GM18951 (cell line): ENCODE data around the gene OSBPL5.

Experiments used
- POLR2A ChIP-seq: IDR thresholded peaks from 4 replicates; pipeline ENCODE4 v1.6.1; 2011; ENCODE audit warnings: mild to moderate bottlenecking; ENCODE audit not compliant: insufficient read length, insufficient read depth; ENCODE audit errors: extremely low read depth
- in situ Hi-C: fragments of 300-500 bp; cut with MboI; formaldehyde crosslinking; loops from one replicate; pipeline ENCODE4 v1.12.0; 2022; ENCODE audit warnings: low sequenced_read_pairs, mixed read lengths, inconsistent platforms; ENCODE audit not compliant: unreplicated experiment

The OSBPL5 gene

DNA sequence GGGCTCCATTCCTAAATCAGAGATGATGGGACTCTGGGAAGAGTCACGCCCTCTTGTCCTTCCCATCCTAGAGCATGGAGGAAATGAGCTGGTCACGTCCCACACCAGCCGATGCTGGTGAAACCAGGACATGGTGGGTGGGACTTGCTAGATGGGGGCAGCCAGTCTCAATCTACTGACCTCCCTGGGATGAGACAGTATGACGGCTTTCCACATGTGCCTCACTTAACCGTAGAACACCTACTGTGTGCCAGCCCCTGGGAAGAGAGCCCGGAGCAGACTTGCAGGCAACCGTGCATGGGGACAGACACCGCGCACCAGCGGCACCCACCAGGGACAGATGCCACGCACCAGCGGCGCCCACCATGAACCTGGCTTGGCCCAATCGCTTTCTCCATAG lies 3.8 kb downstream of the OSBPL5 start:
- in situ Hi-C loops: no loop called here

DNA sequence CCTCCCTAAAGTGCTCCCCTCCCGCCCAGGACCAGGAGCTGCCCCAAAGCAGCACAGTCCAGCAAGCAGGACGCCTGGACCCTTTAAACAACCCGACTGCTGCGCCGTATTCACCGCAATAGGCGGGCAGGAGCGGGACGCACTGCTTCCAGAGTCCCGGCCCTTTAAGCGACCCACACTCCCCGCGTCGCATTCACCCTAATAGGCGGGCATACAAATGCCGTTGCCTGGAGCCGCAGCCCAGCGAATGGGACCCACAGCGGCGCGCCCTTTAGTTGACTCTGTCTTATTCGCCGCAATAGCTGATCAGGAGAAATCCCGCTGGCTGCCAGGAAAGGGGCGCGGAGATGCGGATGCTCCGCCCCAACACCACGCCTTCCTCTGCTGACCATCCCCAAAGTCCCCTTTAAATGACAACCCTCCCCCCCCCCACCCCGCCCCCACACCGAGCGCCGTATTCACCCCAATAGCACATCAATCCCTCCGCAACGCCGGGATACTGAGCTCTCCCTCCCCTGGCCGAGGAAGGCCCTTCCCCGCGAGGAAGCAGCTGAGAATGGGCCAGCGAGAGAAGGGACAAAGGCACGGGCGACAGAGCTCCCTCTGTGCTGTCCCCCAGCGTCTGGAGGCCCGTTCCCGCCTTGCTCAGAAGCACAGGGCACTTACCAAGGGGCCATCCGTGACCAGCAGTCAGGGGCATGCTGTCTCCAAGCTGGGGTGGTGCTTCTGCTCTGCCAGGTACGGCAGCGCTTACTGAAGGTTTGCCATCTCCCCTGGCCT lies 4.7 kb downstream of the OSBPL5 start:
- in situ Hi-C loops: no loop called here
- no peak for TF ChIP-seq POLR2A

More for the DNA sequence above, 3.8 kb downstream of the OSBPL5 start:
- no peak for TF ChIP-seq POLR2A

DNA sequence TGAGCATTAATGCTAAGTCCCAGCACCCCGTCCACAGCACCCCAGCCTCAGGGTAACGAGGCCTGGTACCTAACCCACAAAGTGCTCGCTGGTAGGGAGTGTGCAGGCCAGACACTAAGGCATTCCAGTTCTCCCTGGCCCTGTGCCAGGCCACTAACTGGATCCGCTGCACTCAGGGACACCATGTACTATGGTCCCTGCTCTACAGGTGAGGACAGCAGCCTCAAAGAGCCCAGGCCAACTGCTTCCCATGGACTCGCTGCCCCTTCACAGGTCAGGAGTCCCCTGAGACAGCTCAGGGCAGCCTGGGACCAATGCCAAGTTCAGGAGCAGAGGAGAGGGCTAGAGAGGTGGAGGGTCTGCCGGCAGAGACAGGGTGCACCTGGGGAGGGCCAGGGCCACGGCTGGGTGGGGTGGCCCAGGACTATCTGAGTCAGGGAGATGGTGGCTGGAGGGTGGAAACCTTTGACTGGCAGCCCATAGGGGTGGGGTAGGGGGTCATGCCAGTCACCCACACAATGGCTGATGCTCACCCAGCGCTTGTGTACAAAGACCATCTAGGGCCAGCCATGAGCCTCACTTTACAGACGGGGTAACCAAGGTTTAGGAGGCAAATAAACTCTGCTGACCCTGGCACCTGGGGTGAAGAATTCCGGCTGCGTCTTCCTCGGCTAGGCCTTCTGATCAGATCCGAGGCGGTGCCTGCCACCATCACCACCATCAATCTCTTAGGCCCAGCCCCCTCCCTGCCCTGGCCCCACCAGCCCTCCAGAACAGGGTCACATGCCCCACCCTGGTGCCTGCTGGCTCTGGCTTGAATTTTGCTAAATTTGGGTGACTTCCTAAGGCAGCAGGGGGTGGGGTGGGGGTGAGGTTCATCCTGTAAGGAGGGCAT lies 5.6 kb downstream of the OSBPL5 start:
- in situ Hi-C loops: no loop called here
- no peak for TF ChIP-seq POLR2A

- TF ChIP-seq POLR2A: no peak
- in situ Hi-C loops: no loop called here
These were observed 6.3 kb downstream of the OSBPL5 start for GRCh38 chr11:3158821-3159220.

GRCh38 chr11:3158131-3158591 lies 6.9 kb downstream of the OSBPL5 start:
- in situ Hi-C loops: no loop called here

GRCh38 chr11:3157381-3158130 lies 7.6 kb downstream of the OSBPL5 start:
- in situ Hi-C loops: no loop called here
- no peak for TF ChIP-seq POLR2A

More at GRCh38 chr11:3158131-3158591, 6.9 kb downstream of the OSBPL5 start:
- no peak for TF ChIP-seq POLR2A

DNA sequence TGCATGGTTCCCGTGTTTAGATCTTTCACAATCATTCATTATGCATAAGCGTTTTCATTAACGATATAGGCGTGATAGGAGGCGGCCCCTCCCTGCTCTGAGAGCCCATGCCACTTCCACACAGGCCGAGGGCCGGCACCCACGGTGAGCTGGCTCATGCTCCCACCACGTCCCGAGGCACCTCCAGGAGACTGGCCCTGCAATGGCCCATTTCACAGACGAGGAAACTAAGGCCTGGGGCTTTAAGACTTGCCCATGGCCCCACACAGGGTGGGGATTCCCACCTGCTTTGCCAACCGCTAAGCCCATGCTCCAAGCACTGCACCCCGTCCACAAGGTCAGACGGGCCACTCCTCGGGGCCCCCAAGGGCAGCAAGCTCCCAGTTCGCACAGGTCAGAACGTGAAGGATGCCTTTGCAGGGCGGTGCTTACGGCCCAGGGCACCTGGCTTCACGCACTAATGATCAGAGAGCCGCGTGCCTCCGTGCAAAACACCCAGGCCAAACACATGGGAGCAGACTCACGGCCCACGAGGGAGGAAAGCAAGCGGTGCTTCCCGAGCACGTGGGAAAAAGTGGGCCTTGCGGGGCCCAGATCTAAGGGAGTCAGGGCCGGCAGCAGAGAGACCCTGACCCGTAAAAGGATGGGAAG lies 8.3 kb downstream of the OSBPL5 start:
- in situ Hi-C loops: no loop called here
- TF ChIP-seq POLR2A: no peak

DNA sequence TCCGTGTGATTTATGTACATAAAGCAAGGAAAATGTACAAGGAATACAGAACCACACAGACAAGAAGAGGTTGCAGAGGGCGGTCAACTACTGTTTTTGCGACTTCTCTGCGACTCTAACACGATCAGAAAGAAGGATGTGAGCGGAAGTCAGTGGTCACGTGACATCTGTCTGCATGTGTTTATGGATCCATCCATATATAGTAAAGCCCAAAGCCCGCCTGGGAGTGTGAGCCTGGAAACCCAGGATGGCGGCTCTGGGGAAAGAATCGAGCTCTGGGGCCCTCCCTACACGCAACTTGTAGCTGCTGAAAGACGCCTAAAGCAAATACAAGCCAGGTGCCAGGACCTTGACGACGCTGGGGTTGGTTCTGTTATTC lies 8.8 kb downstream of the OSBPL5 start:
- in situ Hi-C loops: no loop called here
- TF ChIP-seq POLR2A: no peak

DNA sequence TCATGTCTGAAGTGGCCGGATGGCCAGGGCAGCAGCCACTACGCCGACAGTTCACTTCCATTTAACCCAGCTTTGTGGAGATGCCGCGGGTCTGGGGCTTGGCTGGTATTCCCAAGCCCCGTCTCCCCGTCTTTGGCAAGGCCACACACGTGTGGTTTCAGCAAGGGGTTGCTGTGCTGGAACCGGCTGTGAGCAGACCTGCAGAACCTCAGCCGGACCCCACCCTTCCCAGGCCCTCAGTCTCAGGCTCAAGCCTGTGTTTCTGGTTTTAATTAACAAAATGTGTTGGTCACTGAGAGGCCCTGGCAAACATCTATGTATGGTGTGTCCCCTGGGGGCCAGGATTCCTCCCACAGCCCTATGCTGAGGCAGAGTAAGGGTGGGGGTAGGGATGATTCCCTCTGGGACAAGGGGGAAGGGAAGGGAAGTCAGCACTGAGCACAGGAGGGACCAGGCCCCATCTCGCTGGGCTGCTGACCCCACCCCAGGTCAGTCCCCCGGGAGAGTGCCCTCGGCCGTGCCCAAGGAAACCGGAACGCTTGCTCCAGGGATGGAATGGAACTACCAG lies 9.3 kb downstream of the OSBPL5 start:
- TF ChIP-seq POLR2A: no peak
- in situ Hi-C loops: no loop called here

GRCh38 chr11:3155216-3155615 lies 9.9 kb downstream of the OSBPL5 start:
- TF ChIP-seq POLR2A: no peak

GRCh38 chr11:3154001-3154599 lies 11.0 kb downstream of the OSBPL5 start:
- no peak for TF ChIP-seq POLR2A
- in situ Hi-C loops: no loop called here

More at GRCh38 chr11:3155216-3155615, 9.9 kb downstream of the OSBPL5 start:
- in situ Hi-C loops: no loop called here
